SK-N-SH treated with all-trans-retinoic acid at 6 μM for 48 hours (cell line): ENCODE data around the gene TTC33.

Experiments
- ATAC-seq: fragments of 200-7000 bp; cut with Tn5 transposase; 3 replicates; pipeline ENCODE4 v1.9.1; 2020; ENCODE audit warnings: mild to moderate bottlenecking, moderate library complexity
- ARNTL ChIP-seq: fragments of 450-650 bp; formaldehyde crosslinking; IDR thresholded peaks from 2 replicates; pipeline ENCODE4 v1.5.0; 2020; ENCODE audit warnings: low read depth, mild to moderate bottlenecking, moderate library complexity, borderline replicate concordance
- BACH2 ChIP-seq: fragments of 250-450 bp; sonication (Bioruptor Pico); IDR thresholded peaks from 2 replicates; pipeline ENCODE4 v1.9.0; 2021; ENCODE audit warnings: mild to moderate bottlenecking, borderline replicate concordance
- CSDC2 ChIP-seq: fragments of 250-450 bp; sonication (Bioruptor Pico); IDR thresholded peaks from 2 replicates; pipeline ENCODE4 v1.5.0; 2020; ENCODE audit warnings: mild to moderate bottlenecking, moderate library complexity
- ESRRG ChIP-seq: fragments of 250-450 bp; sonication (Bioruptor Pico); IDR thresholded peaks from 2 replicates; pipeline ENCODE4 v1.6.1; 2021; ENCODE audit warnings: mild to moderate bottlenecking
- ISL1 ChIP-seq: fragments of 250-450 bp; sonication (Bioruptor Pico); IDR thresholded peaks from 2 replicates; pipeline ENCODE4 v2.1.2; 2022; ENCODE audit warnings: mild to moderate bottlenecking, moderate library complexity
- OSR1 ChIP-seq: fragments of 250-450 bp; sonication (Bioruptor Pico); IDR thresholded peaks from 2 replicates; pipeline ENCODE4 v1.8.0; 2022; ENCODE audit warnings: moderate library complexity, mild to moderate bottlenecking, inconsistent platforms
- PPARA ChIP-seq: fragments of 250-450 bp; sonication (Bioruptor Pico); IDR thresholded peaks from 2 replicates; pipeline ENCODE4 v1.5.0; 2020; ENCODE audit warnings: mild to moderate bottlenecking, borderline replicate concordance
- RARB ChIP-seq: fragments of 250-450 bp; sonication (Bioruptor Pico); IDR thresholded peaks from 2 replicates; pipeline ENCODE4 v1.8.0; 2021; ENCODE audit warnings: mild to moderate bottlenecking, moderate library complexity
- SNAI2 ChIP-seq: fragments of 250-450 bp; sonication (Bioruptor Pico); IDR thresholded peaks from 2 replicates; pipeline ENCODE4 v1.5.0; 2020; ENCODE audit warnings: mild to moderate bottlenecking, moderate library complexity
- TCF4 ChIP-seq: fragments of 250-450 bp; sonication (Bioruptor Pico); IDR thresholded peaks from 2 replicates; pipeline ENCODE4 v1.8.0; 2021; ENCODE audit warnings: mild to moderate bottlenecking, moderate library complexity, borderline replicate concordance
- TOX ChIP-seq: fragments of 250-450 bp; sonication (Bioruptor Pico); IDR thresholded peaks from 2 replicates; pipeline ENCODE4 v1.8.0; 2021; ENCODE audit warnings: mild to moderate bottlenecking, moderate library complexity, borderline replicate concordance
- ZC3H10 ChIP-seq: fragments of 250-450 bp; sonication (Bioruptor Pico); IDR thresholded peaks from 2 replicates; pipeline ENCODE4 v1.5.1; 2021; ENCODE audit warnings: mild to moderate bottlenecking, moderate library complexity
- ZFP3 ChIP-seq: fragments of 250-450 bp; sonication (Bioruptor Pico); IDR thresholded peaks from 2 replicates; pipeline ENCODE4 v1.5.0; 2020; ENCODE audit warnings: mild to moderate bottlenecking, moderate library complexity
- ZFP30 ChIP-seq: fragments of 450-650 bp; formaldehyde crosslinking; IDR thresholded peaks from 2 replicates; pipeline ENCODE4 v1.5.0; 2022; ENCODE audit warnings: mild to moderate bottlenecking, moderate library complexity
- ZNF565 ChIP-seq: fragments of 450-650 bp; formaldehyde crosslinking; conservative IDR thresholded peaks from 2 replicates; pipeline ENCODE4 v1.5.0; 2020; ENCODE audit warnings: low read depth, mild to moderate bottlenecking, moderate library complexity
- ZNF70 ChIP-seq: fragments of 450-650 bp; formaldehyde crosslinking; IDR thresholded peaks from 2 replicates; pipeline ENCODE4 v1.5.0; 2020; ENCODE audit warnings: mild to moderate bottlenecking, moderate library complexity
- ZNF8 ChIP-seq: fragments of 450-650 bp; formaldehyde crosslinking; IDR thresholded peaks from 2 replicates; pipeline ENCODE4 v1.5.0; 2020; ENCODE audit warnings: mild to moderate bottlenecking, moderate library complexity
- TF ChIP-seq, protein P1 (sequence below): fragments of 250-450 bp; sonication (Bioruptor Pico); IDR thresholded peaks from 2 replicates; pipeline ENCODE4 v1.5.1; 2021; ENCODE audit warnings: mild to moderate bottlenecking, moderate library complexity
- TF ChIP-seq, protein P2 (sequence below): fragments of 250-450 bp; sonication (Bioruptor Pico); IDR thresholded peaks from 2 replicates; pipeline ENCODE4 v1.5.1; 2020; ENCODE audit warnings: low read depth, mild to moderate bottlenecking, moderate library complexity
- TF ChIP-seq, protein P3 (sequence below): fragments of 250-450 bp; sonication (Bioruptor Pico); IDR thresholded peaks from 2 replicates; pipeline ENCODE4 v1.8.0; 2021; ENCODE audit warnings: low read depth, mild to moderate bottlenecking, moderate library complexity, borderline replicate concordance
- TF ChIP-seq, protein P4 (sequence below): fragments of 250-450 bp; sonication (Bioruptor Pico); IDR thresholded peaks from 2 replicates; pipeline ENCODE4 v1.8.0; 2020; ENCODE audit warnings: mild to moderate bottlenecking, moderate library complexity, borderline replicate concordance

Gene TTC33

DNA sequence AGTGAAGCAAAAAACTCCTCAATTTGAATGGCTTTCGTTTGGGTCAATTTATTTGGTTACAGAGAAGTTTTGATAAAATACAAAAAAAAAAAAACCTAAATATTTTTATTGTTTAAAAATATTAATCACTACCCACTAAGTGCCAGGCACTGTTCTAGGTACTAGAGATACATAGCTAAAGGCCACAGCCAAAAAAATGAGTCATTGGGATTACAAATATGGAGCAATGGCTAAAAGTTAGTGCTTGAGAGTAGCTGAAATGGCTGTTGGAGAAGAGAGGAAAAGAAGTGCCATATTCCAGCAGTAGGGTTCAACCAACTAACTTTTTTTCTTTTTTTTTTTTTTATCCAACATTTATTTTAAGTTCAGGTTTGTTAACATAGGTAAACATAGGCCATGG lies 206.1 kb downstream of the TTC33 start:
- TF ChIP-seq PPARA (CRISPR knock-in tag), result no peak
- TF ChIP-seq, protein P1, sequence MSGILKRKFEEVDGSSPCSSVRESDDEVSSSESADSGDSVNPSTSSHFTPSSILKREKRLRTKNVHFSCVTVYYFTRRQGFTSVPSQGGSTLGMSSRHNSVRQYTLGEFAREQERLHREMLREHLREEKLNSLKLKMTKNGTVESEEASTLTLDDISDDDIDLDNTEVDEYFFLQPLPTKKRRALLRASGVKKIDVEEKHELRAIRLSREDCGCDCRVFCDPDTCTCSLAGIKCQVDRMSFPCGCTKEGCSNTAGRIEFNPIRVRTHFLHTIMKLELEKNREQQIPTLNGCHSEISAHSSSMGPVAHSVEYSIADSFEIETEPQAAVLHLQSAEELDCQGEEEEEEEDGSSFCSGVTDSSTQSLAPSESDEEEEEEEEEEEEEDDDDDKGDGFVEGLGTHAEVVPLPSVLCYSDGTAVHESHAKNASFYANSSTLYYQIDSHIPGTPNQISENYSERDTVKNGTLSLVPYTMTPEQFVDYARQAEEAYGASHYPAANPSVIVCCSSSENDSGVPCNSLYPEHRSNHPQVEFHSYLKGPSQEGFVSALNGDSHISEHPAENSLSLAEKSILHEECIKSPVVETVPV (CRISPR knock-in tag), result no peak
- no peak for TF ChIP-seq CSDC2 (CRISPR knock-in tag)
- no peak for TF ChIP-seq ZFP30 (CRISPR knock-in tag)
- TF ChIP-seq, protein P2, sequence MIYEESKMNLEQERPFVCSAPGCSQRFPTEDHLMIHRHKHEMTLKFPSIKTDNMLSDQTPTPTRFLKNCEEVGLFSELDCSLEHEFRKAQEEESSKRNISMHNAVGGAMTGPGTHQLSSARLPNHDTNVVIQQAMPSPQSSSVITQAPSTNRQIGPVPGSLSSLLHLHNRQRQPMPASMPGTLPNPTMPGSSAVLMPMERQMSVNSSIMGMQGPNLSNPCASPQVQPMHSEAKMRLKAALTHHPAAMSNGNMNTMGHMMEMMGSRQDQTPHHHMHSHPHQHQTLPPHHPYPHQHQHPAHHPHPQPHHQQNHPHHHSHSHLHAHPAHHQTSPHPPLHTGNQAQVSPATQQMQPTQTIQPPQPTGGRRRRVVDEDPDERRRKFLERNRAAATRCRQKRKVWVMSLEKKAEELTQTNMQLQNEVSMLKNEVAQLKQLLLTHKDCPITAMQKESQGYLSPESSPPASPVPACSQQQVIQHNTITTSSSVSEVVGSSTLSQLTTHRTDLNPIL (CRISPR knock-in tag), result no peak
- TF ChIP-seq, protein P3, sequence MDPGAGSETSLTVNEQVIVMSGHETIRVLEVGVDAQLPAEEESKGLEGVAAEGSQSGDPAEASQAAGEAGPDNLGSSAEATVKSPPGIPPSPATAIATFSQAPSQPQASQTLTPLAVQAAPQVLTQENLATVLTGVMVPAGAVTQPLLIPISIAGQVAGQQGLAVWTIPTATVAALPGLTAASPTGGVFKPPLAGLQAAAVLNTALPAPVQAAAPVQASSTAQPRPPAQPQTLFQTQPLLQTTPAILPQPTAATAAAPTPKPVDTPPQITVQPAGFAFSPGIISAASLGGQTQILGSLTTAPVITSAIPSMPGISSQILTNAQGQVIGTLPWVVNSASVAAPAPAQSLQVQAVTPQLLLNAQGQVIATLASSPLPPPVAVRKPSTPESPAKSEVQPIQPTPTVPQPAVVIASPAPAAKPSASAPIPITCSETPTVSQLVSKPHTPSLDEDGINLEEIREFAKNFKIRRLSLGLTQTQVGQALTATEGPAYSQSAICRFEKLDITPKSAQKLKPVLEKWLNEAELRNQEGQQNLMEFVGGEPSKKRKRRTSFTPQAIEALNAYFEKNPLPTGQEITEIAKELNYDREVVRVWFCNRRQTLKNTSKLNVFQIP, result no peak
- no peak for TF ChIP-seq ZNF8 (CRISPR knock-in tag)
- TF ChIP-seq ZNF70 (CRISPR knock-in tag), result no peak
- TF ChIP-seq TCF4 (CRISPR knock-in tag), result no peak
- TF ChIP-seq RARB, result no peak
- TF ChIP-seq ARNTL (CRISPR knock-in tag), result no peak
- TF ChIP-seq OSR1, result no peak
- TF ChIP-seq, all 23 proteins: peak for 0
- ATAC-seq, result no peak

DNA sequence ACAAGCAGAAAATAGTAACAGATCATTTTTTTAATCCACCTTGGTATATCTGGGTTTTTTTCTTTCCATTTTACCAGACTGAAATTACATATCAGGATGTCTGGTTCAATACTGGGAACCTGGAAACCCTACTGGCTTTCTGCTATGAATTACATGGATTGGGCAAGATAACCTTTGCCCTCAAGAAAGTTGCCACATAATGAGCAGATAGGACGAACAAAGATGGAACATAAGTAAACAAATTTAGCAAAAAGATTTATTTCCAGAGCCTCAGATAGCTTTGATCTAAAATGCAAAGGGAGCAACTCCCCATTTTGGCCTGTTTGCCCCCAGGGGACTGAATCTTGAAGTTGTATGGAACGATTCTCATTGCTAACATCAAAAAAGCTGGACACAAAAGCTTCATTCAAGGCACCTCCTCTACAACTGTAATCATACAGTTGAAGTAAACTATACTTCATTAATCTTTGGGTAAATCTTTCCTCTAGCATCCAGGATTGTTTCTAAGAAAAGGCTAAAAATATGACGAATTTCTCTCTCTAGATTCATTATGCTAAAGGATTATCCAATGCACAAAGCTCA lies 207.7 kb downstream of the TTC33 start:
- ATAC-seq, result no peak

DNA sequence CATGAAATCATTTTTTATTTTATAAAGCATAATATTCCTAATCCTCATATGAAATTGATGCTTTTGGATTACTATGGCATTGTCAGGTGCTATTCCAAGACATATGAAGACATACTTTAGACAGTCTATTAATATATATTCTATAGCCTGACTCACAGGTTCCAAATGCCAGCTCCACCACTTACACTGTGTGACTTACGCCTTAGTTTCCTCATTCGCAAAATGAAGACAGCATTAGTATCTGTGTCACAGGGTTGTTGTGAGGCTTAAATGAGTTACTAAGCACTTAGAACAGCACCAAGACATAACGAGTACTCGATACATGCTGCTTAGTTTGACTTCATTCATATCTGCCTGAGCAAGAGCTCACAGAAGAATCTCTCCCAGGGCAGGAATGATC lies 208.2 kb downstream of the TTC33 start:
- TF ChIP-seq, protein P4, sequence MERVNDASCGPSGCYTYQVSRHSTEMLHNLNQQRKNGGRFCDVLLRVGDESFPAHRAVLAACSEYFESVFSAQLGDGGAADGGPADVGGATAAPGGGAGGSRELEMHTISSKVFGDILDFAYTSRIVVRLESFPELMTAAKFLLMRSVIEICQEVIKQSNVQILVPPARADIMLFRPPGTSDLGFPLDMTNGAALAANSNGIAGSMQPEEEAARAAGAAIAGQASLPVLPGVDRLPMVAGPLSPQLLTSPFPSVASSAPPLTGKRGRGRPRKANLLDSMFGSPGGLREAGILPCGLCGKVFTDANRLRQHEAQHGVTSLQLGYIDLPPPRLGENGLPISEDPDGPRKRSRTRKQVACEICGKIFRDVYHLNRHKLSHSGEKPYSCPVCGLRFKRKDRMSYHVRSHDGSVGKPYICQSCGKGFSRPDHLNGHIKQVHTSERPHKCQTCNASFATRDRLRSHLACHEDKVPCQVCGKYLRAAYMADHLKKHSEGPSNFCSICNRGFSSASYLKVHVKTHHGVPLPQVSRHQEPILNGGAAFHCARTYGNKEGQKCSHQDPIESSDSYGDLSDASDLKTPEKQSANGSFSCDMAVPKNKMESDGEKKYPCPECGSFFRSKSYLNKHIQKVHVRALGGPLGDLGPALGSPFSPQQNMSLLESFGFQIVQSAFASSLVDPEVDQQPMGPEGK (CRISPR knock-in tag), result no peak
- TF ChIP-seq ESRRG (CRISPR knock-in tag) (no peak), TCF4 (CRISPR knock-in tag) (no peak)
- ATAC-seq, result no peak

More for the DNA sequence above, 207.7 kb downstream of the TTC33 start:
- TF ChIP-seq ZFP30 (CRISPR knock-in tag), result no peak
- TF ChIP-seq ZNF8 (CRISPR knock-in tag), result no peak
- TF ChIP-seq, protein P1 (CRISPR knock-in tag), result no peak
- no peak for TF ChIP-seq ZNF565 (CRISPR knock-in tag)
- no peak for TF ChIP-seq ZFP3 (CRISPR knock-in tag)
- TF ChIP-seq, protein P3, result no peak
- TF ChIP-seq, protein P2 (CRISPR knock-in tag), result no peak
- no peak for TF ChIP-seq RARB
- no peak for TF ChIP-seq ESRRG (CRISPR knock-in tag)
- TF ChIP-seq ISL1 (CRISPR knock-in tag), result no peak
- no peak for TF ChIP-seq BACH2 (CRISPR knock-in tag)
- TF ChIP-seq SNAI2, result no peak
- TF ChIP-seq TOX, result no peak
- TF ChIP-seq ZC3H10, result no peak
